GM06990 (cell line): ENCODE data around the gene MORN5.

Source experiments
- DNase-seq: peaks from one replicate; pipeline ENCODE4 v3.0.0-alpha.2; 2011; ENCODE audit not compliant: insufficient read length; ENCODE audit errors: extremely low read depth
- H3K27me3 ChIP-seq: replicated peaks from 2 replicates; pipeline ENCODE4 v1.6.0; 2011; ENCODE audit warnings: low read length; ENCODE audit not compliant: control insufficient read depth, insufficient read depth
- H3K36me3 ChIP-seq: 2 replicates; pipeline ENCODE4 v1.5.1; 2011; ENCODE audit warnings: low read length; ENCODE audit not compliant: control insufficient read depth, insufficient read depth
- H3K4me3 ChIP-seq: replicated peaks from 2 replicates; pipeline ENCODE4 v1.5.1; 2011; ENCODE audit warnings: low read depth, mild to moderate bottlenecking, control low read depth, low read length
- TF ChIP-seq, protein P1 (sequence below): IDR thresholded peaks from 2 replicates; pipeline ENCODE4 v1.5.1; 2011; ENCODE audit warnings: low read length, control low read depth, mild to moderate bottlenecking, inconsistent platforms; ENCODE audit not compliant: insufficient read depth, poor library complexity, severe bottlenecking

Gene MORN5

DNA sequence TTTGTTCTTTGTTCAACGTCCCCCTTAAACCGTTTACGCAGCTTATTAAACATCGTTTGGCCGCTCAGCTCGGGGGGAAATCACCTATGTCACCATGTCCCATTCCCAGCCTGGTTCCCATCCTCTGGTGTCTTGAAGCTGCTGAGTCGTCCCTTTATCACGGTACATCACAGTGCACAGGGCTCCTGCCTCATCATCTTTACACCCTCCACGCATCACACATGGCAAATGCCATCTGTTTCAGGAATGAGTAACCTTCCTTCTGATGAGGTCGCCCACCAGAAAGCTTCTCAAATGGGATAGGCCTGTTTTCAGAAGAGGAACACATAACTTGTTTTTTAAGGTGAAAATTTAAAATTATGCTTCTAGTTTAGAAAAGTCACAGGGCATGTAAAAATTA, 77.0 kb downstream of the MORN5 start:
- DNase-seq = no peak

DNA sequence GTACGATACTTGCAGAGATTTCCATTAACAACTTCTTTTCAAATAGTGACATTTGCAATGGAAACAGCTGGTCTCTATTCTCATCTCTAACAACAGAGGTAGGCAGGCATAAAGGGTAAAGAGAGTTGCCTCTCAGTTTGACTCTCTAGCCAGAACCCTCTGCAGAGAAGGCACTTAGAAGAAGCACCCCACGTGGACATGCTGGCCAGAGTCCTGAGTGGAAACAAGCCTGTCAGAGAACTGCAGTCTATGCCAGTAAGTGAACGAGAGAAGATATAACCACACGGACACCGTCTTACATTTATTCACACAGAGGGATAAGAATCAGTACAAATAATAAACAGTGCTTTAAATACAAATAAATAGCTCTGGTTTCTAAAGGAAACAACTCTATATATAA, 80.0 kb downstream of the MORN5 start:
- H3K36me3 ChIP-seq = peaks cover 4% of the 10 kb centered on the region
- TF ChIP-seq, protein P1, sequence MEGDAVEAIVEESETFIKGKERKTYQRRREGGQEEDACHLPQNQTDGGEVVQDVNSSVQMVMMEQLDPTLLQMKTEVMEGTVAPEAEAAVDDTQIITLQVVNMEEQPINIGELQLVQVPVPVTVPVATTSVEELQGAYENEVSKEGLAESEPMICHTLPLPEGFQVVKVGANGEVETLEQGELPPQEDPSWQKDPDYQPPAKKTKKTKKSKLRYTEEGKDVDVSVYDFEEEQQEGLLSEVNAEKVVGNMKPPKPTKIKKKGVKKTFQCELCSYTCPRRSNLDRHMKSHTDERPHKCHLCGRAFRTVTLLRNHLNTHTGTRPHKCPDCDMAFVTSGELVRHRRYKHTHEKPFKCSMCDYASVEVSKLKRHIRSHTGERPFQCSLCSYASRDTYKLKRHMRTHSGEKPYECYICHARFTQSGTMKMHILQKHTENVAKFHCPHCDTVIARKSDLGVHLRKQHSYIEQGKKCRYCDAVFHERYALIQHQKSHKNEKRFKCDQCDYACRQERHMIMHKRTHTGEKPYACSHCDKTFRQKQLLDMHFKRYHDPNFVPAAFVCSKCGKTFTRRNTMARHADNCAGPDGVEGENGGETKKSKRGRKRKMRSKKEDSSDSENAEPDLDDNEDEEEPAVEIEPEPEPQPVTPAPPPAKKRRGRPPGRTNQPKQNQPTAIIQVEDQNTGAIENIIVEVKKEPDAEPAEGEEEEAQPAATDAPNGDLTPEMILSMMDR = no peak
- DNase-seq = no peak

More for the DNA sequence above, 77.0 kb downstream of the MORN5 start:
- Histone ChIP-seq H3K27me3 (no peaks in the 10 kb centered on the region), H3K36me3 (peaks cover 2% of the 10 kb centered on the region), H3K4me3 (no peak overlapping the region)
- TF ChIP-seq, protein P1 = no peak

DNA sequence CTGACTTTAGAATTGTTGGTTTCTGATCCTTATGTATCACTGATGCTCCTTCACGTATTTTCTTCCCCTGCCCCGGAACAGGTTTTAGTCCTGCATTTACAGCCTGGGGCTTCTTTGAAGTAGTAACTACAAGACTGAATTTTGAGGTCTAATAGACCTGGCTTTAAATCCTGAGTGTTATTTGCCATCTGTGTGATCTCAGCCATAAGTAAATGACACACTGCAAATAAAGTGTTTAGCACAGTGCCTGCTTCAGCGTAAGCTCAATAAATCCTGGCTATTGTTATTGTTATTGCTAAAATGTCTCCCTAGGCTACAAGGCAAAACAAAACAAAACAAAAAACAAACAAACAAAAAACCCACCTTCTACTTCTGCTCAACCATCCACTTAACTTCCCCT, 84.6 kb downstream of the MORN5 start:
- TF ChIP-seq, protein P1 = no peak
- H3K36me3 ChIP-seq = peaks cover 8% of the 10 kb centered on the region
- no peak overlapping the region for H3K4me3 ChIP-seq
- H3K27me3 ChIP-seq = no peaks in the 10 kb centered on the region
- no peak for DNase-seq

More for the DNA sequence above, 80.0 kb downstream of the MORN5 start:
- Histone ChIP-seq H3K27me3 (no peaks in the 10 kb centered on the region), H3K4me3 (no peak overlapping the region)

DNA sequence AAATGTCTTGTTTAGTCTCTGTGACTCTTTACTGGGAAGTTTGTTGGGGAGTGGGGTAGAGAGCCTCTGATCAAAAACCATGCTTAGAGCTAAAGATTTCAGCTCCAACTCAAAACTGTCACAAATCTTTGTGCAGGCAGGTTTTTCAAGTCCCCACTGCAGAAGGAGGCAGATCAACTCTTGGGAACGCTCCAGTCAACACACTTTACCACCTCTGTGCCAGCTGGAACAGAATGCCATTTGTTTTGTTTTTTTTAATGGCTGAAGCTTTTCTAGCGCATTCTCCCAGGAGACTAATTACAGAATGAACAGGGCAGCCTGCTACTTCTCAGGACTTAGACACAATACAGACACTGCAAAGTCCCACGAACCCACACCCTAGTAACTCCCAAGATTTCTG, 87.0 kb downstream of the MORN5 start:
- no peak for DNase-seq
- Histone ChIP-seq H3K27me3 (no peaks in the 10 kb centered on the region), H3K4me3 (no peak overlapping the region), H3K36me3 (peaks cover 13% of the 10 kb centered on the region)
- TF ChIP-seq, protein P1 = no peak

DNA sequence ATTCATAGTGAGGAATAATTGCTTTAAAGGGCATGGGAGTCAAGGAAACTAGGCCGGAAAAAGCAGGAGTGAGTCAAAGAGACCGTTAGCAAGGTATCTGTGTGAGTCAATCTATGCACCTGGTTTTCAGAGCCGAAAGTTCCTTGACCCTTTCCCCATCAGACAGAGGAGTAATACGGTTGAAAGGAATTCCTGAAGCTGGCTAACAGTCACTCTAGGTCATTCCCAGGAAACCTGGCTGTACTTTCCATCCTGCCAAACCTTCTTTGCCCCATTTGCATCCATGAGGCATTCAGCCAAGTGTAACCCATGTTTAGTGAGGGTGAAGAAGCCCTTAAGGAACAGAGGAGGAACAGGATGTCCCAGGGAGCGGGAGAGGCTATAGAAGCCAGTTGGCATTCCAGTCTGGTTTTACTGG, 88.7 kb downstream of the MORN5 start:
- Histone ChIP-seq H3K27me3 (no peaks in the 10 kb centered on the region), H3K36me3 (peaks cover 12% of the 10 kb centered on the region), H3K4me3 (no peak overlapping the region)
- TF ChIP-seq, protein P1 = no peak
- no peak for DNase-seq
